ENCODE results near the gene PDE4D.

Gene PDE4D

DNA sequence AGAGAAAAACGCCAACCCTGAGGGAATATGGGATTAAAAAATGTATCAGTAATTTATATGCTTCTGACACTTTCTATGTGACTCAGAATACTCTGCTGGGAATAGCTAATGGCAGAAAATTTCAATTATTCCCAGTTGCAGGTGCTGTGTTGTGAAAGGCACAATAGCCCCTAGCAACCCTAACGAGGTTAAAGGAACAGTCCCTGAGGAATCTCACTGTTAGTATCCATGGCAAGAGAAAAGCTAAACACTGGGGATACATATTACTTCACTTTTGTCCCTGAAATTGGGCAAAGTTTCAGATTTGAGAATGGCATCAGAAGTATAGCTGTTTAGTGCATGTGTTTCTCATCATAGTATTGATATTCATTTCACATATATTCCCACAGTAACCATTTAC, 755.7 kb downstream of the PDE4D start:
- no peak for DNase-seq (ENCODE audit: low spot score)

DNA sequence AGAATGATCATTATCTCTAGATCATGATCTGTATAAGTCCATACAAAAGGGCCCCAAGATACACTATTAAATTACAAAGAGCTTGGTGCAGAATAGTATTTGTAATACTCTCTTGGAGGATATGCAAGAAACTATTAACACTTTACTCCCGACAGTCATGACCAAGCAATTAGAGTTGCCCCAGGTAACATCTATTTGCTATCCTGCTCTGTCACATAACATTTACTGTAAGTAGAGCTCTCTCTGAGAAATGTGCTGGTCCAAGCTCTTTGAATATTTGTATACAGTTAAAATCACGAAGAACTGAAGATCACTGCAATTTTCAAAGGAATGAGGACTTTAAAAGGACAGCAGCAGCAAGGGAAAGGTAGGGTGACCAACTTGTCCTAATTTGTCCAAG, 757.0 kb downstream of the PDE4D start:
- no peak for DNase-seq (ENCODE audit: low spot score)

DNA sequence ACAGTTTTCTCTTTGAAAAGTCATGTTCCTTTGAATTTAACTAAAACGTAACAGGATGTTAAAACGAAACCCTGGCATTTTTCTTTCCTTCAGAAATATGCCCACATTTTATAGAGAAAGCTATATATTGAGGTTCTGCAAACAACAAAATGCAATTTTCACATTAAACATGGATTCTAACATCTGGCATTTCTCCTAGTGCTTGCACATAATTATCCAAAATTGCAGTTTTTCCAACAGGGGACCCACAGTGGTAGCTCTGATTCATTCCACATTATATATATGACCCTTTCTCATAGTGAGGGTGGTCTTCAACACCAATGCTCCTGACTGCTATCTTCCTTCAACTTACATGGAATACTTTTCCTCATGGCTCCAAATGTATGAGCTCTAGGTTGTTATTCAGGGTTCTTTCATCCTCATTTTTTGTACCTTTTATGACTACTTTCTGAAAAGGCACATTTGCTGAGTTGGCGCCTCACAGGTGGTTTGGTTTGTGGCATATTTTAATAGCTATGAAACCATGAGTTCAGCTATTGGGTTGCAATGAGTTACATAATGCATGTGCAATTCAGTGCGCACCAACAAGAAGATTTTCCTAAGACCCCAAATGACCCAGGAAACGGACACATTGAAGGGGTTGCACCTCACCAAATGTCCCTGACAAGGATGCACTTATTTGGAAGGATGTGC, 758.9 kb downstream of the PDE4D start:
- DNase-seq (ENCODE audit: low spot score): no peak

DNA sequence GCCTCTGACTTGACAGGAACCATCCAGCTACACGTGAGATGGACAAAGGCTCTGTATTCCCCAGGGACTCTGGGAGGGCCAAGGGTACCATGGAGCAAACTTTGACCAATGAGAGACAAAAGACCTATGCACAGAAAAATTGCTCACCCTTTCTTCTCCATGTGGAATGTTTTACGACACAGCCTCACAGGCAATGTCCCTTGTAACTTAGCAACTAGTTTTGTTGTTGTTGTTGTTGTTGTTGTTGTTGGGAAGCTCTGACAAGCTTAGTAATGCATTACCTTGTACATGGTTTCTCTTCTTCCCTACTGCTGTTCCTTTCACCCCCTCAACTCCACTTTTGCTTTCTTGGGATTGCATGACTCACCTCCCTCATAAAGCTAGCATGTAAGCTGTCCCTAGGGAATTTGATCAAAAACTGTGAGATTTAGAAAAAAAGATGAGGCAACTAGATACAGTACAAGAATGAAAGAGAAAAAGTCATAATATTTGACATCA, 759.7 kb downstream of the PDE4D start:
- DNase-seq (ENCODE audit: low spot score): no peak

DNA sequence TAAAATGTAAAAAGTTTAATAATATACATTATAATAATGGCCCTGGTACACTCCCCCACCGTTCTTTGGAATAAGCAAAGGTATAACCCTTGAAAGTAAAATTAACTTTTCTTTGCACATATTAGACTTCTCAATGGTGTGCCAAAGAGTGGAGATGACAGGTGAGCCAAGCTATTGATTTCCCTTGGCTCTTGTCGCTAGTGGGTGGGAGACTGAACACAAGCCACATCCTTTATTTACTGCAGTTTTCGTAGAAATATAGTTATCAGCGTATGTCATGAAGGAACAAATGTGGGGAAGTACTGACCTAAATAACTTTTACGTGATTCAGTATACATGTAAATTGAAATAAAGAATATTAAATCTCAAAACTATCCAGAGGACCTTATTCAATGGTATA, 761.4 kb downstream of the PDE4D start:
- no peak for DNase-seq (ENCODE audit: low spot score)

DNA sequence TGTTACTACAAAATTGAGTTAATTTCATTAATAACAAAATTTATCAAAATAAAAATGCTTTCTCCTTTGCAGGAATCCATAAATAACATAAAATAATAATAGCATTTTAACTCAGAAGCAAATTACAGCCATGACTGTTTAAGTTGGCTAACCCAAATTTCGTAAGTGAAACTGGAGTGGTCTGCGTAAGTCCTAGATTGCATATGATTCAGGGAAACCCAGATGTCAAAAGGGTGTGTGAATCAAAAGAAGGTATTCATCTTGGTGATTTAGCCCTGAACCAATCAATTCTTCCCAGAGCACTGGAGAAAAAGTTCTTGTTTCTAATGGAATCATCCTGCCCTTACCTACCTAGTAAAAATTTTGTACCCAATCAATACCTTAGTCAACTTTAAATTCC, 763.1 kb downstream of the PDE4D start:
- no peak for DNase-seq (ENCODE audit: low spot score)

DNA sequence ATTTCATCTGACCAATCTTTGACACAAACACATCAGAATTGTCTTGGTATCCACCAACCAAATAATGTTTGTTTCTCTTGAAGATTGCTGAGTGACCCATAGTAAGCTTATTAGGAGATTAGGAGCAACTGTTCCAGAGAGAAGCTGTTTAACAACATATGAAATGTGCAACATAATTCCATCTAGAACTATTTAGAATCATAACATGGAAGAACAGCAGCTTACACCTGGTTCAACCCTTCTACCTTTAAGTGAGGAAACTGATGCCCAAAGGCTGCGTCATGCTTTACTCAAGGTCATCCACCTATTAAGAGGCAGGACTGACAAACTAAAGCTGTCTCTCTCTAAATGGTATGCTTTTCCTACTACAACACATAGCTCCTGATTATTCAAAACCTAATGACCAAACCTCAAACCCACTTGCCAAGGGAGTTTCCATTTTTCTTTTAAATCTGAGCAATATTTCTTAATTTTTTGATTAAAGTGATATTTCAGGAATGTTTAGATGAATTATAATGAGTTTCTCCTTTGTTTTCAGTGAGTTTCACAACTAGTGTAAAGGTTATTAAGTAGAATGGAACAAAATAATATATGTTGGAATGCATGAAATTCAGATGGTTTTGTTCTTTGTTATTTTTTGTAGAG, 764.8 kb downstream of the PDE4D start:
- no peak for DNase-seq (ENCODE audit: low spot score)

DNA sequence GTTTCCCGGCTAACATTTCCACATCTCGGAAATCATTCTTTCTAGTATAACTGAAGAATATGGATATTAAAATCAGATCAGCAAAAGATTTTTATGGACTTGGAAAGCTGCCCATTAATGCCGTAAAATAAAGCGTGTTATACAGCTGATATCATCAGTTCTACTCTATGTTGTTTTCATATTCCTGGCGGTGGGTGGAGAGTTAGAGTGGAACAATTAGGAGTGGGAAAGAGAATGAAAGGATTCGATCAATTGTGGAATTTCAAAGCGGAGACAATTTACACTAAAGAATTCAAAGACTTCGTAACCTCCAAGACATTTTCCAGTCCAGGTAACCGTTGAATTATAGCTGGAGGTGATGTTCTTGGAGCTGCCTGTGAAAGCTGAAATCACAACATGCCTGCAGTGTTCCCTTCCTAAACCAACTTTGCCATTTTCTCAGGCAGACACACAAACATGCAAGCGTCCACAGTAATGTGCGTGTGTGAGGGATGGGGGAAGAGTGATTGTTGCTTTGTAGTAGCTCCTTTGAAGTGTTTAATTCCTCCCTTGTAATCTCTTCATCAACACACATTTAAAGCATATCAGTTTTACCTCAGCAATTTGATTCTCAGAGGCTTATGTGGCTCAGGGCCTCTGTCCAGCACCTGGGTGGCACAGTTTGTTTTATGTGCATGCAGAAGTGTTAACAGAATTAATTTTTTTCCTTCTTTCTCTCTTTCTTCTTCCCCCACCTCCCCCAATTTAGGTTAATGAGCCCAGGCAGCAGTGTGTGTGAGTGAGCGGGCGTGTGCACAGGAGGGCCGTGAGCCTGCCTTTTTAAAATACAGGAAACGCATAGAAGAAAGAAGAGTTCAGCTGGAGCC, 766.6 kb downstream of the PDE4D start:
- no peak for DNase-seq (ENCODE audit: low spot score)

DNA sequence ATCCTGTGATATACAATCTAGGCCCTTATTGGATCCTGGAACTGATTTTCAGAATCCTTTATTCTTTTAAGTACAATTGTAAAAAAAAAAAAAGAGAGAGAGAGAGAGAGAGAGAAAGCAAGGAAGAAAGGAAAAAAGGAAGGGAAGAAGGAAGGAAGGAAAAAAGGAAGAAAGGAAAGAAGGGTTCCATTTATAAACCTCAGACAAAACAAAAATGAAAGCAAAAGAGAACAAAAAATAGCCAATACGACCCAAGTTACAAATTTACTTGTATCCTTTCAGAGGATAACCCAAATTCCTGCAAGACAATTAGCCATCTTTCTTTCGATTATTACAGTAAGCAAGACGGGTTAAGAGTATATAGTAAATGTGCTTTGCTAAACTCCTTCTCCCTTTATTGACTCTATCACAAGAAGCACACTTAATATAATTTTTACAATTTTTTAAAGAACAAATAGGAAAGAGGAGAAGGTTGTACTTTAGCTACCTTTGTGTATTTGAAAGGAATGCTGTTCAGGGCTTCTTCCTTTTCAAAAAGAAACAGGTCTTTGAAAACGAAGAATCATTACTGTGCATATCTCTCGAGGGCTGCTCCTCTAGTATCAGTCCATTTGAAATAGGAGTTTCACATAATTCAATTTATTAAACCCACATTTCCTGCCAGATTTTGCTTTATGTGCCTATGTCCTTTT, 767.4 kb downstream of the PDE4D start:
- DNase-seq (ENCODE audit: low spot score): no peak

DNA sequence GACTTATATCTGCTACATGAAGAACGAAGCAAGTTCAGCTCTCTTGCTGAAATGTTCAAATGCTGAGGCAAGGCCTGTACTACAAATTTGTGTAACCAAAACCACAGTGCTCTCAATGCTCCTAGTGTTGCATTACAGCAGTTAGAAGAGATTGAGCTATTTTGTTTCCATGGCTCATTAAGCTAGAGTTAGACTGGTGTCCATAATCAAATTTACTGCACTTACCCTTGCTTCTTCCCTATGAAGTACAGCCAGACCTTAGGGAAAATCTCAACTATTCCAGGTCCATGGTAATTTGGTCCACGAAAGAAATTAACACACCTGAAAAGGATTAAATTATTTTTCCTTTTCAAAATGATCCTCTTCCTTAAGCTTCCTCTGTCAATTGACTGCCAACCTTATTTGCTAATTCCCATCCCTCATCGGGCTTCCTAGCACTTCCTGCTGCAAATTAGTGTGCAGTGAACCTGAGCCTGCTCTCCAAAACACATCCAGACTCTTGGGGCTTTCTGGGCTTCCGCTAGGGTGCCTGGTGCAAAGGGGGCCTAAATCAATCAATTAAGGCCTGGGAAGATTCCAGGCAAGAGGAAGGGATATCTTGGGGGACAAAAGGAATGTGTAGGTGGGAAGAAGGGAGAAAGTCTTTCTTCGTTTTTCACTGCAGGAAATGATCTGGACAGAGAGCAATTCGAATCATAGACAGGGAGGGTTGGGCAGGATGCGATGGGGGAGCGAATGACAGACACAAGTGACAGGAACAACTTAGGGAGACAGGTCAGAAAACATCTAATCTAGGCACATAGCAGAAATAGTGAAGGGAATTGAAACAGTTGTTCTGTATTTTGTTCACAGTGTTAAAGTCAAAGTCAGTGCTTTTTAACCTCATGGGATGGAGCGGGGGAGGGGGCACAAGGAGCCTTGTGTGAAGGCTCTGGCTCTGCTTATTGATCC, 768.2 kb downstream of the PDE4D start:
- DNase-seq (ENCODE audit: low spot score): no peak

DNA sequence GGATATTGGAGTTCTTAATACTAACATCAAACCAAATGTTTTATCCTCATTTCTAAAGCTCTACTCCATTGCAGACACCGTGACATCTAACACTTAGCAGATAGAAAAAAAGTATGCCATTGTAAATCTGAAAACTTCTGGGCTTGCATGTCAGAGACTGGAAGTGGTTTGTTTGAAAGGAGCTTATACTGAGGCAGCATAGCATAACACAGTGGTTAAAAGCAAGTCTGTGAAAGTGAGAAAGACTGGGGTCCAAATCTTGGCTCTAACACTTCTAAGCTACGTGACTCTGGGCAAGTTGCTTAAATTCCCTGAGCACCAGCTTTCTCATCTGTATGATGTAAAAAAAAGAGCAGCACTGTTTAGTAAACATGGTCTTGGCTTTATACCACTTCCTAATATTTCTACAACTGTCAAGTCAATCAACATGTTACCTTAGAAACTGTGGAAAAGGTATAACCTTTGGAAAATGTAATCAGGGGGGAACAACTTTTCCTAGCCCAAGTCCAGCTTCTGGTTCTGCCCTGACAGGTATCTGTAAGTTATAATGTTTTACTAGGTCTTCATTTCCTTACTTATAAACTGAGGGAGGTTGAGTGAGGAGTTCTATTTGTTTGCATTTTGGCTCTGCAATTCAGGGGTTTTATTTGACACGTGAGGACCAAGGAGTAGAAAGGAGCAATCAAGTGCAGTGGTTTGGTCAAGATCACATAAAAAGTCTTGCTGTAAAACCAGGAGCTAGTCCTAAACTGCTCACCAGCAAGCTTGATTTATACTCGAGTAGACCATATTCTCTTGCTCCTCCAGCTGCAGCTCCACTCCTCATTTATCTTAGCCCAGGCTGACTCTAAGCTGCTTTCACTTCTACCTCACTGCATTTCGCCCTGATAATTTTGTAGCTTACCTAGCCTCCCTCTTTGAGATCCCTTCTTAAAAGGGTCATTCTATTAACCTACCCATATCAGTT, 769.6 kb downstream of the PDE4D start:
- no peak for DNase-seq (ENCODE audit: low spot score)

DNA sequence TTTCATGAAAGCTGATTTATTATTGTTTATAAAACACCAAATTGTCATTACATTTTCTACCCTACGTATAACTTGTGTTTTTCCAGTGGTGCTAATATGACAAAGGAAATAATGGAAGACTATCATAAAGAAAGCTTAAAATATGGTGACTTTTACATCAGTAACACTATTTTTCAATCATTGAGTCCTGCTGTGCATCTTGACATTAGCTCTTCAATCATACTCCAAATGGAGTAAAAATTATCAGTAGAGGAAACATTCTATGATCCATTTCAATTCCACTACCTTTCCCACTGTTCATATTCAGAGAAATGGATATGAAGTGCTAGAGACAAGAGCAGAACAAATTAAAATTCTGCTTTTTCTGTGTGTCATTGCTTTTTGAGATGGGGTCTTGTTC, 774.0 kb downstream of the PDE4D start:
- no peak for DNase-seq (ENCODE audit: low spot score)

DNA sequence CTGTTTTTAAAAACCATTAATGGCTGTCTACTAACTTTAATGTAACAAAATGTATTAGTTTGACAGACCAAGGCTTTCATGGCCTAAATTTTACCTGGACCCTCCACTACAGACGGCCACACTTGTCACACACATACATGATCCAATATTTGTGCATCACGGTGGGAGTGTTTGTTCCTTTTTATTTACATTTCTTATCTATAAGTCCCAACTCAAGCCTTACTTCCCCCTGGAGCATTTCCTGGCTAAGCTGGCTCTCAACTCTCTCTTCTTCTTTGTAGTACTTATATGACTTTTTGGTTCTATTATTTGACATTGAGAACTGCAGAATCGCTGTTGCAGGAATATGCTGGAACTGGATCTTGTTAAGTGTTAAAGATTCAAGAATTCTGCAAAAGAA, 776.2 kb downstream of the PDE4D start:
- no peak for DNase-seq (ENCODE audit: low spot score)

DNA sequence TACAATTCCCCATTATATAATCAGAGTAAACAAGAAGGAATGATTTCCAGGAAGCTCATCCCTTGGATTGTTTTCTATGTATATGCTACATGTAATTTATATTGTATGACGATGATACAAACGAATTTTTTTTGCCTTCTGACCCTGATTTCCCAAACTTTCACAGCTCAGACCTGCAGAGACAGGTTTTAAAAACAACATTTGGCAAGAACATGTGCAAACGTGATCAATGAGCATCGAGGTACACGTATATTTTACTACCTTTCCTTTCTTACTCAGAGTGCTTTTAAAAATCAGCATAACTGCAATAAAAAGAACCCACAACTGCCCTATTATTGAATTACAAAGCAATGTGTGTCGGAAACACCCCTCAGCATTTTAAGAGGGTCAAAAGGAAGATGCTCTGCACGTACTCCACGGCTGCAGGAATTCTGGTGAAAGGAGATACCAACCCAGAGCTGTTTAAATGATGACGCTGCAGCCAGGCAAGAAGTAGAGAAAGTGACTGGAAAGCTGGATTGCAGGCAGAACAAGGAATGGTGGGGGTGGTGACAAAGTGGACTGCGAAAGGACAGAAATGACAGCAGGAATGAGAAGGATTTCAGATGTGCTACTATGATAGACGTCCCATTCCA, 777.2 kb downstream of the PDE4D start:
- DNase-seq (ENCODE audit: low spot score): no peak

DNA sequence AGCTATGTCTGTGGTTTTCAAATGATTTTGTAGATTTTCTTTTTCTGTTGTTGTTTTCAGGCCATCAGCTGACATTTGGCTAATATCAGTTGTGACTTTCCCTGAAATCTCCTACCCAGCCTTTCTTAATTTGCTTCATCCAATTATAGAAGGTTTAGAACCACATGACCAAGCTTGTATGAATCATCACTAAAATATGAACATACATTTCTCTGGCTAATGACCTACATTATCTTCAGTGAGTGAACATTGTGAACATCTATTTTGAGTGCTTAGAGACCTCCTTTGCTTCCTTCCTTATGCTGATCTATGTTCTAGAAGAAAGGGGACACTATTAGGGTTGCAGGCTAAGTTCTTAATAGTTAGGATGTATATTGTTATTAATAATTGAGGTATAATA, 778.2 kb downstream of the PDE4D start:
- DNase-seq (ENCODE audit: low spot score): peak; percentile 31

DNA sequence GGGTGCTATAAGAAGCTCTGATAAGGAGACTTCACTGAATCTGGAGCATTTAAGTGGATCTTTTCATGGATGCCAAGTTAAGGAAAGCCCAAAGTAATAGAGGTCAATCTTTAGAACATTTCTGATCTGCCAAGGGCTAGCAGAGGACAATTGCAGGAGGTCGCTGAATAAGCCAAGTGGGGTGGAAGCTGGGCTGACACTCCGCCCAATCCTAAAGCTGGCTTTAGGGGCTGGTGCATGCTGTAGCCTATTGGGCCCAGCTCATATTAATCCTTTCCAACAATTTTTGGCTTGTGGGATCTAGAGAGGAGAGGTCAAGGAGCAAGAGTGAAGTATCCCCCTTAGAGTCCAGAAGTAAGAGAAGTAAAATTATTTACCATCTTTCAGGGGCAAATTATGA, 784.1 kb downstream of the PDE4D start:
- no peak for DNase-seq (ENCODE audit: low spot score)

DNA sequence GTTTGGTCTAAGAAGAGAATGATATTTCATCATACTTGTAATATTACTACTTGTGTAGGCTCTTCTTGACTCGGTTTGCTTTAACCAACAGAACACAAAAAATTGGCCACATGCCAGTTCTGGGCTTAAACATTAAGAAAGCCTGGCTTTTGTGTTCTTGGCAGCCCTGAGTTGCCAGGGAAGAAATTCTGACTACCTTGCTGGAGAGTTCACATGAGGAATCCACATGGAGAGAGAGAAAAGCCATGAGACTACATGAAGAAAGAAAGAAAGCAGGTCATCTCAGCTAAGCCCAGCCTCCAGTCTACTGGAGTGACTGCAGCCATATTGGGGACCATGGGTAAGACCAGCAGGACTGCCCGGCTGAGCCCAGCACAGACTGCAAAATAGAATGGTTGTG, 785.8 kb downstream of the PDE4D start:
- DNase-seq (ENCODE audit: low spot score): no peak

DNA sequence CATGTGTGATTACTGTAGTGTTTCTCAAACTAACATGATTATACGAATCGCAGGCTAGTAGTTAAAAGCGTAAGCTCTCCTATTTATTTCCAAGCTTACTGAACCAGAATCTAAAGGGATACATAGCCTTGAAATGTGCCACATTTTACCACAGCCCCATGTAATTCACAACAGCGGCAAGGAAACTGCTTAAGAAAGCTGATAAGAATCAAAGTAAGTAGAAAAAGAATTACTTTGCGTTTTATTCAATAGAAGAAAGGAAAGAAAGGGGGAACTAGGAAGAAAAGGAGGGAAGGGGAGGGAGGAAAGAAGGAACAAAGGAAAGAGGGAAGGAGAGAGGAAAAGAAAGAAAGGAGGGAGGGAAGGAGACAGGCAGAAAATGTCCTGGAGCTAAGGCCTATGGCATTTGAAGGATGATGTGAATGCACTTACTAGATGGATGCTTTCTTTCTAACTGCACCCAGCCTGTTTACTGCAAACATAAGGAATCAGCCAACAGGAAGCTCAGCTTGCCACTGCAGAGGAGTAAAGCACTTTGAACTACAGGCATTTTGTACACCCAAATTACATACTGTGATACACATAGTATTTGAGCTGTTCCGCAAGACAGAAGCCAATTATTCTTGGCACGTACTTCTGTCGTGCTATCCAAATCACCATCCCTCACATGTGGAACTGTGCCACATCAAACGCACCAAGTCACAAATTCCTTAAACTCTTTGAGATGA, 789.0 kb downstream of the PDE4D start:
- DNase-seq (ENCODE audit: low spot score): no peak

DNA sequence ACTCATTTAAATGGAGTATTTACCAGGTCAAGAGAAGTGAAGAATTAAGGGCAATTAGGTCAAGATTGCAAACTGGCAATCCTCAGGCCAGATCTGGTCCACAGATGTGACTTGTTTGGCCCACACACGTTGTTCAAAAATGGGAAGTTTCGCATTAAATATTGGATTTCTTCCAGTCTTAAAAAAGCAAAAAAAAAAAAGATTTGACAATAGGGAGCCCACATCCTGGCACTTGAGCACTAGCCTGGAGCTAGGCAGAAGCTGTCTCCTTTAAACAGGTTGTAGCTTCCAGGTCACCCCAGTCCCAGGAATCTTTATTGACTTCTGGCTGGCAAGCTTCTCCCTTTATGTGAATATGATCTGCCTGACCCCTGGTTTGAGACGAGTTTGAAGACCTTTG, 790.2 kb downstream of the PDE4D start:
- DNase-seq (ENCODE audit: low spot score): no peak

Measured in RKO (cell line).